Aorta (tissue), 5 donors: ENCODE results near the gene RNF10. TPM values are rescaled to one million over a fixed set of nuclear protein-coding genes. Genes with fewer than 3 reads are reported as not detected.

ENCODE experiments used
- ATAC-seq: fragments of 200-7000 bp; cut with Tn5 transposase; one replicate; pipeline ENCODE4 v1.9.1; 2022; ENCODE audit warnings: moderate library complexity; ENCODE audit not compliant: low FRiP score
- DNase-seq, 2 donors: peaks; one replicate each; pipeline ENCODE4 v3.0.0-alpha.2; 2020
- H3K27ac ChIP-seq, 2 donors: one replicate each; pipeline ENCODE4 v1.5.1; 2013; ENCODE audit warnings: low read length in 2 of 2, mild to moderate bottlenecking in 2 of 2, moderate library complexity in 2 of 2, control low read depth in 1 of 2, inconsistent platforms in 1 of 2, low read depth in 1 of 2
- H3K27me3 ChIP-seq, 2 donors: one replicate each; pipeline ENCODE4 v1.6.1; 2013; ENCODE audit warnings: control low read depth in 1 of 2, low read length in 1 of 2, mild to moderate bottlenecking in 1 of 2, moderate library complexity in 1 of 2; ENCODE audit not compliant: insufficient read depth in 2 of 2, control insufficient read depth in 1 of 2
- H3K36me3 ChIP-seq, 2 donors: one replicate each; pipeline ENCODE4 v1.6.1; 2013; ENCODE audit warnings: control low read depth in 1 of 2, low read length in 1 of 2, mild to moderate bottlenecking in 1 of 2; ENCODE audit not compliant: insufficient read depth in 2 of 2, control insufficient read depth in 1 of 2
- H3K4me1 ChIP-seq, 2 donors: one replicate each; pipeline ENCODE4 v1.6.1; 2013; ENCODE audit warnings: low read length in 2 of 2, control low read depth in 1 of 2, mild to moderate bottlenecking in 1 of 2, moderate library complexity in 1 of 2; ENCODE audit not compliant: insufficient read depth in 2 of 2, control insufficient read depth in 1 of 2
- H3K4me3 ChIP-seq, 2 donors: one replicate each; pipeline ENCODE4 v1.5.1; 2013; ENCODE audit warnings: low read length in 2 of 2, control low read depth in 1 of 2, mild to moderate bottlenecking in 1 of 2
- H3K9me3 ChIP-seq: one replicate; pipeline ENCODE4 v1.6.1; 2013; ENCODE audit warnings: mild to moderate bottlenecking, low read length; ENCODE audit not compliant: control insufficient read depth
- WGBS, 2 donors: extraction: QIAGEN DNeasy Blood & Tissue Kit; methylation state at CpG; one replicate each; pipeline ENCODE4 v1.1.7; 2013; 5-methylcytosine and 5-hydroxymethylcytosine counted together
- intact Hi-C, 2 donors: fragments of 100-400 bp; cut with DNase I; formaldehyde crosslinking; loops; one replicate each; pipeline versions ENCODE4 v1.14.2 to v1.15.0; 2022
- polyA plus RNA-seq, 2 donors: library from polyadenylated mRNA; stranded (reverse); fragments of 200-250 nt; gene quantifications; one replicate each; pipeline ENCODE4 v1.2.3, GENCODE V29; 2013
- total RNA-seq, 2 donors: library from RNA; stranded (reverse); fragmentation: NEBNext Ultra II Directional; extraction: Animal tissue kit (Norgen Biotek cat#: 25700); gene quantifications; one replicate each; pipeline ENCODE4 v1.2.1, GENCODE V29; 2021
- donor health status: healthy with polysubstance abuse.
- donor health status: Bipolar disorder and iron deficiency.
- donor health status: DM: no; HTN: no; CAD: no.
- donor health status: DM: no; HTN: no; CAD: no.
- donor health status: DM: yes; HTN: yes; CAD: no.

The RNF10 gene
- total and polyA plus RNA-seq, 4 donors, result 74.0 to 200 (median 170) TPM

DNA sequence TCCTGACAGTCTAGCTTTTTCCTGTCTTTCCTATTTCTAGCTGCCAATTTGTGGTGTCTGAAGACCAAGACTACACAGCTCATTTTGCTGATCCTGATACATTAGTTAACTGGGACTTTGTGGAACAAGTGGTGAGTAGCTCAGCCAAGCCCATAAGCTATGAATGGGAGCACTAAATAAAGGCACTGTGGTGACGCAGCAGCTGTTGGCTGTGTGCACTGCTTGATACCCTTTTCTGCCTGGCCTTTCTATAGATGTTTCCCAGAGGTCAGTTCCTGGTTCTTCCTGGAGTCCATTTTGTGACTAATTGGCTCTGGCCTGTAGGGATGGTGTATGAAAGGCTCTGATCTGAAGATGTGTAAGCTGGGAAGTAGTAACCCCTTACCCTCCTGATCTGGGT lies 20.5 kb downstream of the RNF10 start:
- WGBS, 2 donors, result 18 to 27% methylated on average over 1 of the region's 1 CpG
- Histone ChIP-seq H3K36me3 (peaks cover 7 to 11% of the 10 kb centered on the region in 2 donors), H3K27ac (no peak overlapping the region), H3K4me3 (no peak overlapping the region), H3K4me1 (no peaks in the 10 kb centered on the region), H3K9me3 (no peaks in the 10 kb centered on the region), H3K27me3 (no peaks in the 10 kb centered on the region)
- intact Hi-C loops, result no loop called here
- DNase-seq (no peak), ATAC-seq (no peak)

- H3K9me3 ChIP-seq, result no peaks in the 10 kb centered on the region
- no peak for ATAC-seq
- no peaks in the 10 kb centered on the region for H3K27me3 ChIP-seq
- H3K36me3 ChIP-seq, result peaks cover 13 to 15% of the 10 kb centered on the region in 2 donors
- H3K4me1 ChIP-seq, result no peaks in the 10 kb centered on the region
- 86 to 94% methylated on average over 2 of the region's 2 CpGs for WGBS, 2 donors
- DNase-seq, result no peak
- H3K4me3 ChIP-seq, result no peak overlapping the region
- intact Hi-C loops, result no loop called here
- H3K27ac ChIP-seq, result no peak overlapping the region
These were observed 23.4 kb downstream of the RNF10 start for GRCh38 chr12:120557589-120557988.

DNA sequence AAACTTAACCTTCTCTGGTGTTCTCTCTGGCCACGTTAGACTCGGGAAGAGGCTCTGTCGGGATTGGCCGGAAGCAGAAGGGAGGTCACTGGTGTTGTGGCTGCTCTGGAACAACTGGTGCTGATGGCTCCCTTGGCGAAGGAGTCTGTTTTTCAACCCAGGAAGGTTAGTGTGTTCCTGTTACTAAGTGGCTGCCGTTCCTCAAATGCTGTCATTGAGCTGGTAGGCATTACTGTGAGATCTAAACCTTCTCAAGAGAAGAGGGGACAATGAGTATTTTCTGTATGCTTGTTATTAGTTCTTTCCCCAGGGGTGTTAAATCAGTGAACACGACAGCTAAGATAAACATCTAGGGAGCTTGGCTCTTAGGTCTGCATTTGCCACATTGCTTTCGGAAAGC lies 28.8 kb downstream of the RNF10 start:
- peaks cover 25 to 34% of the 10 kb centered on the region in 2 donors for H3K36me3 ChIP-seq
- intact Hi-C loops, result no loop called here

DNA sequence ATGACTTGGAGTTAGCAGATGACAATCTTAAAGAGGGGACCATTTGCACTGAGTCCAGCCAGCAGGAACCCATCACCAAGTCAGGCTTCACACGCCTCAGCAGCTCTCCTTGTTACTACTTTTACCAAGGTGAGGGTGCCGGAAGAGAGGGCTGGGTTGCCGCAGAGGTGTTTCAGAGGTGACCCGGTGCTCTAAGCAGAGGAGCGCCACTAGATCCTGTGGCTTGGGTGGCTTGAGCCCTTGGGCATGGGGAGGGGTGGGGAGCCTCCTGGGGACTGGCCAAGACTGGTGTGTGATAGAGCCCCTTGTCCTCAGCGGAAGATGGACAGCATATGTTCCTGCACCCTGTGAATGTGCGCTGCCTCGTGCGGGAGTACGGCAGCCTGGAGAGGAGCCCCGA lies 29.3 kb downstream of the RNF10 start:
- ATAC-seq (no peak), DNase-seq (no peak)
- intact Hi-C loops, result no loop called here
- Histone ChIP-seq H3K9me3 (no peaks in the 10 kb centered on the region), H3K4me1 (no peaks in the 10 kb centered on the region), H3K4me3 (no peak overlapping the region), H3K36me3 (peaks cover 25 to 33% of the 10 kb centered on the region in 2 donors), H3K27ac (no peak overlapping the region), H3K27me3 (no peaks in the 10 kb centered on the region)
- 90 to 93% methylated on average over 11 of the region's 11 CpGs for WGBS, 2 donors

More for the DNA sequence above, 28.8 kb downstream of the RNF10 start:
- Histone ChIP-seq H3K27me3 (no peaks in the 10 kb centered on the region), H3K4me3 (no peak overlapping the region), H3K9me3 (no peaks in the 10 kb centered on the region), H3K4me1 (no peaks in the 10 kb centered on the region), H3K27ac (no peak overlapping the region)
- no peak for ATAC-seq
- DNase-seq, result no peak
- WGBS, 2 donors, result 39 to 53% methylated on average over 8 of the region's 8 CpGs

DNA sequence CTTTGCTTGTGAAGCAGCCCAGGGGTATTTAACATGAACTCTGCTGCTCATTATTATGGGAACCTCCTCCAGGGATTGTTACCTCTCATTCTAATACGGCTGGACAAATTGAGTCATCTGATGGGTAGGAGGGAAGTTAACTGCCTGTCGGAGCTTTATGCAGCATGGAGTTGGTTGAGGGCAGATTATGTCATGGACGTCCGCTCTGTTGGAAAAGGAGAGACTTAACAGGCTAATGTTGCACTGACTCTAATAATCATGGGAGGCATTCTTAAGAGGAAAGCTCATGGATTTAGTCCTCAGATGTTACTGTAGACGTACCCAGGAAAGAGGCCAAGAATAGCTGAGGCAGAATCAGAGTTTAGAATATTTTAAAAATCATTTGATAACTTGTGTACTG lies 37.1 kb downstream of the RNF10 start:
- intact Hi-C loops, result no loop called here
- H3K27me3 ChIP-seq, result no peaks in the 10 kb centered on the region
- H3K4me3 ChIP-seq, result no peak overlapping the region
- WGBS, 2 donors, result 37% methylated on average over 5 of the region's 5 CpGs
- no peaks in the 10 kb centered on the region for H3K9me3 ChIP-seq
- no peaks in the 10 kb centered on the region for H3K4me1 ChIP-seq
- DNase-seq (no peak), ATAC-seq (no peak)
- H3K27ac ChIP-seq, result no peak overlapping the region
- peaks cover 5 to 15% of the 10 kb centered on the region in 2 donors for H3K36me3 ChIP-seq

DNA sequence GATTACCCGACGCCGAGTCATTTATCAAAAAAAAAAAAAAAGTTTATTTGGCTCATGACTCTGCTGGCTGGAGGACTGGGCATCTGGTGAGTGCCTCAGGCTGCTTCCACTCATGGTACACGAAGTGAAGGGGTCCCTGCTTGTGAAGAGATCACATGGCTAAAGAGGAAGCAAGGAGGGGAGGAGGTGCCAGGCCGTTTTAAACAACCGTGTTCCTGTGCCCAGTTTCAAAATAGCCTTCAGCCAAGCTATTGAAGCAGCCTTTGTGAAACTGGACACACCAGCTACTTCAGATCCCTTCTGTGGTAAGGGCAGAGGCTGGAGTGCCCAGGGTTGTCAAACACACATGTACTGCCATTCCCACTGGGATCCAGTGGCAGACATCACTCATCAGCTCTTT lies 39.4 kb downstream of the RNF10 start:
- Histone ChIP-seq H3K4me1 (no peaks in the 10 kb centered on the region), H3K9me3 (no peaks in the 10 kb centered on the region), H3K4me3 (no peak overlapping the region), H3K27ac (no peak overlapping the region), H3K36me3 (peaks cover 2 to 17% of the 10 kb centered on the region in 2 donors), H3K27me3 (no peaks in the 10 kb centered on the region)
- ATAC-seq (no peak), DNase-seq (no peak)
- intact Hi-C loops, result no loop called here
- 65 to 69% methylated on average over 6 of the region's 6 CpGs for WGBS, 2 donors

DNA sequence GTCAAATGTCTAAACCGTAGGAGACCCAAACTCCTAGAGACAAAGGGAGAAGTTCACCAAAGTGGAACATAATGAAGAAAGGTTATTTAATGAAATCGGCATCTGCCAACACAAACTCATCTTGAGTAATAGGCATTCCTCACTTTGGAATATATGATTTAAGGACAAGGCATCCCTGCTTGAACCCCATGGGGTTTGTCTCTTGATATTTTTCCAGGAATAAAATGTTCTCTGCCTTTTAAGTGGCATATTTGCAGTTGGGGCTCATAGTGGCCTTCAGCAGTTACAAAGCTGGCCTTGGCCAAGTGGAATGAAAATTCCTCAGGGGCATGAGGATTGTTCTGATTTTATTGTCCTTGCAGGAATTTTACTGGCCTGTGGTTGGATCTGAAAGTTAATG lies 40.0 kb downstream of the RNF10 start:
- H3K27ac ChIP-seq, result no peak overlapping the region
- H3K36me3 ChIP-seq, result peaks cover 0 to 17% of the 10 kb centered on the region in 2 donors
- ATAC-seq, result no peak
- intact Hi-C loops, result no loop called here
- no peaks in the 10 kb centered on the region for H3K27me3 ChIP-seq
- DNase-seq, result no peak
- no peak overlapping the region for H3K4me3 ChIP-seq
- no peaks in the 10 kb centered on the region for H3K9me3 ChIP-seq
- H3K4me1 ChIP-seq, result no peaks in the 10 kb centered on the region
- WGBS, 2 donors, result 68 to 85% methylated on average over 2 of the region's 2 CpGs

DNA sequence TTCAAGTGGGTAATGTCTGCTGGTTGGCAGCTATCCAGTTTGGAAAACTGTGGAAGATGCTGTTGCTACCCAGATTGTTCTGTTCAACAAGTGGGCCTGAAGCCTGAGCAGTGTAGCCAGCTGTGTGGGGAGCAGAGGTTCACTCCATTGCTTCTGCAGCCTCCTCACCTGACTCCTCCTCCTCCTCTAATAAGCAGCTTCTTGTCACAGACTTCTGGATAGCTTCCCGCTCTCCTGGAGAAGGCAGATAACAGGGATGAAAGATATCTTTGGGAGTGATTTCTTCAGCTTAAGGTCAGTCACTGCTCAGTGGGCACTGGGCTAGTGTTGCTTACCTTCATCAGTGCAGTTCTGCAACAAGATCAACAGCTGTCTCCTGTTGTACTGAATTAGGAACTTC lies 45.0 kb downstream of the RNF10 start:
- intact Hi-C loops, result no loop called here
- no peak for ATAC-seq
- 82 to 85% methylated on average over 1 of the region's 1 CpG for WGBS, 2 donors

DNA sequence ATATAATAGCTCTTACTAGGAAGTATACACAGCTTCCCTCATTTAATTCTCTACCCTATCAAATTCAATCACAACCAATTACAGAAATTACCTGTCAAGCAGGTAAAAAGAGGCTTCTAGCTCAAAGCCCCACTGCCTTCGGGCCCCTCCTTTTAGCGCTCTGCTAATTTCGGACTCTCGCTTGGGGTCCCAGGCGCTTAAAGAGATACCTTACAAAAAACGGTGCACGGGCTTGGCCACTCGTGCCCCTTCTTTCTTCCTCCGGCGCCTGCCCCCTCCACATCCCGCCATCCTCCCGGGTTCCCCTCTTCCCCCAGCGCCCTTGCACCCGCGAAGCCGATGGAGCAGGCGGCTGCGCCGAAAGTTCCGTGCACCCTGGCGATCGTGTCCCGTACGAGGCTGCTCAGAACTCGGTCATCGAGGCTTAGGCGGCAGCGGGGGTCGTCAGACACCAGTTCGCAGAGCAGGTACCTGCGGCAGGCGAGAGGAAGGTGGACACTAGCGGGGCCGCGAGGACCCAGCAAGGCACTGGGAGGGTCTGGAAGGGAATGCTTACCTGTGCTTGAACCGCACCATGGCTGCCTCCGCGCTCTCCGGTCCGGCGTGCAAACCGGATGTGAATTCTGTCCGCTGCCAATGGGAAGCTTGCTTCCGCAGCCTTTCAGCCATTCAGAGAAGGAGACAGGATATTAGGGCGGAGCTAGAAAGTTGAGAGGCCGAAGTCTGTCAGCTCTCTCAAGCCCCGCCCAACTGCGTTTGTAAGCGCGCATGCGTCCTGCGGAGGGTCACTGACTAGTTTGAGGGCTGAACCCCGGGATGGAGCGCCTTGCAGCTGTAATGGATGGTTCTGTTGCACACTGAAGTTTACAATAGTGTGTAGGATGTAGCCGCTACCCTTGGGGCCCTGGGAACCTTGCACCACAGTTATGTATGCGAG lies 46.9 kb downstream of the RNF10 start, which contains the start of gene POP5:
POP5 (minus strand) TSS at position 616 of the 937 bp plus-strand sequence; CDS start at position 576, 40 bp downstream.
- H3K4me3 ChIP-seq, result peak within 1 kb of the TSS; percentile 52 to 72
- no peaks in the 10 kb centered on the region for H3K4me1 ChIP-seq
- no peaks in the 10 kb centered on the region for H3K27me3 ChIP-seq
- ATAC-seq (peak; percentile 93), DNase-seq (peak; percentile 97 to 98)
- peaks cover 0 to 8% of the 10 kb centered on the region in 2 donors for H3K36me3 ChIP-seq
- H3K27ac ChIP-seq, result peak within 1 kb of the TSS in 1 of 2 donors; percentile 30
- intact Hi-C loops, result loop anchor here (5.0 kb wide), 3 partner anchors 66 to 516 kb away; partner anchors contain the start of gene UNC119B (in 1 of the 2)
- no peaks in the 10 kb centered on the region for H3K9me3 ChIP-seq
- WGBS, 2 donors, result 0% methylated on average over 56 of the region's 56 CpGs

More for the DNA sequence above, 45.0 kb downstream of the RNF10 start:
- peaks cover 0 to 12% of the 10 kb centered on the region in 2 donors for H3K36me3 ChIP-seq
- H3K4me3 ChIP-seq, result no peak overlapping the region
- H3K27ac ChIP-seq, result no peak overlapping the region
- no peak for DNase-seq
- no peaks in the 10 kb centered on the region for H3K27me3 ChIP-seq
- H3K4me1 ChIP-seq, result no peaks in the 10 kb centered on the region
- H3K9me3 ChIP-seq, result no peaks in the 10 kb centered on the region
